Neural progenitor cell (in vitro differentiated cells): ENCODE data around the gene RB1.

Experiments
- CTCF ChIP-seq: fragments of 200-600 bp; sonication (generic); IDR thresholded peaks from 2 replicates; pipeline ENCODE4 v1.5.1; 2017; ENCODE audit warnings: antibody characterized with exemption, mild to moderate bottlenecking
- EZH2 ChIP-seq: fragments of 200-600 bp; sonication (generic); IDR thresholded peaks from 2 replicates; pipeline ENCODE4 v1.6.1; 2017; ENCODE audit warnings: antibody characterized with exemption, mild to moderate bottlenecking, moderate library complexity
- EZH2phosphoT487 ChIP-seq: fragments of 200-600 bp; sonication (generic); IDR thresholded peaks from 2 replicates; pipeline ENCODE4 v1.6.1; 2017; ENCODE audit warnings: antibody characterized with exemption

DNA sequence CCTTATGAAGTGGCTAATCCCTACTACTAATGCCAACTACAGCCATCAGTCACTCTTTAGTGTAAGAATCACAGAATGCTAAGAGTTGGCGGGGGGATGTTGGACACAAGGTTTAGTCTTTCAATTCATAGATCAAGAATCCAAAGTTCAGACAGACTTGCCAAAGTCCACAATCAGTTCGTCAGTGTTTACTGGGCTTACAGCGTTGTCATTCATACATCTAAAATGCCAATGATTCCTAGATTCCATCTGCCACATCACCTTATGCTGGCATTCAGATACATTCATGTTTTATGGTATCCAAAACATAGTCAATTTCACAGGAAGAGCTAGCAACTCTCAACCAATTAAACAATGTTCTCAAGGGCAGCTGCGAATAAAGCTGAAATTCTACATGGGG is 211.2 kb downstream of the RB1 start:
- TF ChIP-seq EZH2 (no peak), CTCF (no peak), EZH2phosphoT487 (no peak)
